CD14-positive monocyte (primary cell): ENCODE data around the gene RPL12. TPM values are rescaled to one million over a fixed set of nuclear protein-coding genes. Genes with fewer than 3 reads are reported as not detected.

ENCODE experiments used
- DNase-seq, 3 donors: peaks; one replicate each; pipeline ENCODE4 v3.0.0-alpha.2; 2011 to 2022
- H2AFZ ChIP-seq: 2 replicates; pipeline ENCODE4 v1.6.0; 2012; ENCODE audit warnings: mild to moderate bottlenecking, low read depth, low read length, inconsistent platforms; ENCODE audit not compliant: insufficient read depth, poor library complexity, severe bottlenecking
- H3K27ac ChIP-seq, 2 donors: 1 replicate in 1 of 2; 2 replicates in 1 of 2; pipeline ENCODE4 v1.5.1; 2012 to 2013; ENCODE audit warnings: low read length in 2 of 2, control low read depth in 1 of 2, inconsistent platforms in 1 of 2, low read depth in 1 of 2, mild to moderate bottlenecking in 1 of 2
- H3K27me3 ChIP-seq, 2 donors: one replicate each; pipeline versions ENCODE4 v1.6.0 to v1.6.1; 2011 to 2013; ENCODE audit warnings: low read length in 2 of 2; ENCODE audit not compliant: control insufficient read depth in 2 of 2, insufficient read depth in 2 of 2
- H3K36me3 ChIP-seq, 2 donors: replicated peaks in 1 of 2; 1 replicate in 1 of 2; 2 replicates in 1 of 2; pipeline versions ENCODE4 v1.5.1 to v1.6.1; 2012 to 2013; ENCODE audit warnings: low read length in 2 of 2, control low read depth in 1 of 2, inconsistent platforms in 1 of 2, mild to moderate bottlenecking in 1 of 2; ENCODE audit not compliant: insufficient read depth in 2 of 2, control insufficient read depth in 1 of 2
- H3K4me1 ChIP-seq, 2 donors: 1 replicate in 1 of 2; 2 replicates in 1 of 2; pipeline versions ENCODE4 v1.5.1 to v1.6.1; 2012 to 2013; ENCODE audit warnings: low read length in 2 of 2, control low read depth in 1 of 2, inconsistent platforms in 1 of 2, mild to moderate bottlenecking in 1 of 2, moderate library complexity in 1 of 2; ENCODE audit not compliant: insufficient read depth in 2 of 2, control insufficient read depth in 1 of 2
- H3K4me2 ChIP-seq: replicated peaks from 2 replicates; pipeline ENCODE3; 2012; ENCODE audit warnings: low read length, moderate library complexity, mild to moderate bottlenecking; ENCODE audit not compliant: poor library complexity, severe bottlenecking; ENCODE audit errors: extremely low read depth
- H3K4me3 ChIP-seq, 3 experiments: fragments of 200-600 bp in 1 of 3; sonication (generic) in 1 of 3; replicated peaks in 1 of 3; 1 replicate in 2 of 3; 2 replicates in 1 of 3; pipeline ENCODE4 v1.5.1; 2011 to 2013; ENCODE audit warnings: low read length in 3 of 3, mild to moderate bottlenecking in 3 of 3, control low read depth in 2 of 3, low read depth in 2 of 3, inconsistent platforms in 1 of 3, moderate library complexity in 1 of 3
- H3K79me2 ChIP-seq: 2 replicates; pipeline ENCODE4 v1.6.0; 2012; ENCODE audit warnings: mild to moderate bottlenecking, control low read depth, inconsistent platforms, low read length, moderate library complexity; ENCODE audit not compliant: insufficient read depth
- H3K9ac ChIP-seq: 2 replicates; pipeline ENCODE4 v1.6.0; 2017; ENCODE audit warnings: low read length, mild to moderate bottlenecking; ENCODE audit not compliant: insufficient read depth, poor library complexity, severe bottlenecking
- H3K9me3 ChIP-seq, 2 donors: replicated peaks in 1 of 2; 1 replicate in 1 of 2; 2 replicates in 1 of 2; pipeline versions ENCODE4 v1.5.1 to v1.6.1; 2012 to 2013; ENCODE audit warnings: low read length in 2 of 2, control low read depth in 1 of 2; ENCODE audit not compliant: control insufficient read depth in 1 of 2, insufficient read depth in 1 of 2
- H4K20me1 ChIP-seq: 2 replicates; pipeline ENCODE4 v1.6.0; 2012; ENCODE audit warnings: mild to moderate bottlenecking, low read length, control low read depth, moderate library complexity; ENCODE audit not compliant: insufficient read depth
- H3K27ac Mint-ChIP-seq, 7 donors: one replicate each; pipeline ENCODE4 v1.8.0; 2020; ENCODE audit warnings: mild to moderate bottlenecking in 7 of 7, mixed read lengths in 7 of 7, moderate library complexity in 6 of 7, inconsistent platforms in 2 of 7
- H3K27me3 Mint-ChIP-seq, 3 donors: one replicate each; pipeline ENCODE4 v1.8.0; 2021 to 2022; ENCODE audit warnings: low read depth in 3 of 3, mild to moderate bottlenecking in 3 of 3, mixed read lengths in 3 of 3, moderate library complexity in 3 of 3, inconsistent platforms in 1 of 3
- H3K36me3 Mint-ChIP-seq, 2 donors: one replicate each; pipeline ENCODE4 v1.8.0; 2020; ENCODE audit warnings: mixed read lengths in 2 of 2, inconsistent platforms in 1 of 2, mild to moderate bottlenecking in 1 of 2
- H3K4me1 Mint-ChIP-seq: one replicate; pipeline ENCODE4 v1.8.0; 2020; ENCODE audit warnings: mild to moderate bottlenecking, mixed read lengths
- H3K4me3 Mint-ChIP-seq, 2 donors: one replicate each; pipeline ENCODE4 v1.8.0; 2020; ENCODE audit warnings: mild to moderate bottlenecking in 2 of 2, mixed read lengths in 2 of 2, moderate library complexity in 1 of 2
- H3K9me3 Mint-ChIP-seq, 7 donors: one replicate each; pipeline ENCODE4 v1.8.0; 2020 to 2022; ENCODE audit warnings: mixed read lengths in 7 of 7, mild to moderate bottlenecking in 6 of 7, moderate library complexity in 6 of 7, inconsistent platforms in 2 of 7
- WGBS: methylation state at CpG from one replicate; pipeline ENCODE4 v1.1.5; 2013; ENCODE audit warnings: missing lambda C conversion rate; ENCODE audit not compliant: insufficient coverage; 5-methylcytosine and 5-hydroxymethylcytosine counted together
- intact Hi-C, 2 donors: fragments of 100-400 bp; cut with micrococcal nuclease; formaldehyde crosslinking; loops; one replicate each; pipeline versions ENCODE4 v1.15.0 to v1.15.1; 2023
- polyA plus RNA-seq, 3 donors: library from polyadenylated mRNA; depleted of rRNA in 1 of 3; unstranded in 2 of 3; stranded (reverse) in 1 of 3; fragments of 300-500 nt in 2 of 3; fragments of >200 nt in 1 of 3; fragmentation: Illumina TruSeq in 2 of 3; gene quantifications; 1 replicate in 2 of 3; 2 replicates in 1 of 3; pipeline ENCODE4 v1.2.3, GENCODE V29; 2012 to 2021
- TF ChIP-seq, protein P1 (sequence below): fragments of 200-600 bp; IDR thresholded peaks from one replicate; pipeline ENCODE4 v1.8.0; 2022; ENCODE audit warnings: antibody characterized with exemption, mild to moderate bottlenecking

RPL12 gene
- polyA plus RNA-seq, 3 donors, result 417 to 1,509 (median 490) TPM

DNA sequence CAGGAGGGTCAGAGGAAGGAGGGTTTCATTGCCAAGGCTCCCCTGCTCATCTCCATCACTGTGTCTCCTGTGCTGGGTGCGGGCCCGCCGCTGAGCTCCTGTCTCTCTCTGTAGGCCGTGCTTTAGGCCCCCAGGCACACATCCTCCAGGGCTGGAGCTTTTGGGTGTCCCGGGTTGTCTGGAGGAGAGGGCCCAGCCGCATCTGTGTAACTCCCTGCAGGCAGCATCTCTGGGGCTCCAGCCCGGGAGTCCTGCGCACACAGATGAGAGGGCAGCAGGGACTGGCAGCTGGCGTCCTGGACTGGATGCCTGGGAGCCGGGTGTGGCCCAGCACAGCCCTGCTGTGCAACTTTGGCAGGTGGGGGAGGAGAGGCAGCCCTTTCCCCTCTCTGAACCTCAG, 40.3 kb upstream of the RPL12 start:
- Histone ChIP-seq H3K9ac (no peak overlapping the region), H3K9me3 (no peaks in the 10 kb centered on the region), H3K79me2 (no peaks in the 10 kb centered on the region), H3K36me3 (peaks cover 77 to 92% of the 10 kb centered on the region in 2 donors), H3K4me2 (no peak overlapping the region), H4K20me1 (no peaks in the 10 kb centered on the region), H3K4me3 (no peak overlapping the region), H3K27ac (no peak overlapping the region), H3K4me1 (no peaks in the 10 kb centered on the region), H3K27me3 (no peaks in the 10 kb centered on the region), H2AFZ (no peak overlapping the region)
- intact Hi-C loops, result no loop called here
- Mint-ChIP-seq H3K4me1 (no peaks in the 10 kb centered on the region), H3K36me3 (peaks cover 65 to 85% of the 10 kb centered on the region in 2 donors), H3K27ac (peak overlapping the region in 1 of 7 donors; percentile 74), H3K4me3 (no peak overlapping the region), H3K27me3 (peaks cover 0 to 1% (median 0%) of the 10 kb centered on the region in 3 donors), H3K9me3 (no peaks in the 10 kb centered on the region)
- DNase-seq, result no peak
- TF ChIP-seq, protein P1, sequence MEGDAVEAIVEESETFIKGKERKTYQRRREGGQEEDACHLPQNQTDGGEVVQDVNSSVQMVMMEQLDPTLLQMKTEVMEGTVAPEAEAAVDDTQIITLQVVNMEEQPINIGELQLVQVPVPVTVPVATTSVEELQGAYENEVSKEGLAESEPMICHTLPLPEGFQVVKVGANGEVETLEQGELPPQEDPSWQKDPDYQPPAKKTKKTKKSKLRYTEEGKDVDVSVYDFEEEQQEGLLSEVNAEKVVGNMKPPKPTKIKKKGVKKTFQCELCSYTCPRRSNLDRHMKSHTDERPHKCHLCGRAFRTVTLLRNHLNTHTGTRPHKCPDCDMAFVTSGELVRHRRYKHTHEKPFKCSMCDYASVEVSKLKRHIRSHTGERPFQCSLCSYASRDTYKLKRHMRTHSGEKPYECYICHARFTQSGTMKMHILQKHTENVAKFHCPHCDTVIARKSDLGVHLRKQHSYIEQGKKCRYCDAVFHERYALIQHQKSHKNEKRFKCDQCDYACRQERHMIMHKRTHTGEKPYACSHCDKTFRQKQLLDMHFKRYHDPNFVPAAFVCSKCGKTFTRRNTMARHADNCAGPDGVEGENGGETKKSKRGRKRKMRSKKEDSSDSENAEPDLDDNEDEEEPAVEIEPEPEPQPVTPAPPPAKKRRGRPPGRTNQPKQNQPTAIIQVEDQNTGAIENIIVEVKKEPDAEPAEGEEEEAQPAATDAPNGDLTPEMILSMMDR, result no peak
- 96% methylated on average over 7 of the region's 10 CpGs for WGBS

DNA sequence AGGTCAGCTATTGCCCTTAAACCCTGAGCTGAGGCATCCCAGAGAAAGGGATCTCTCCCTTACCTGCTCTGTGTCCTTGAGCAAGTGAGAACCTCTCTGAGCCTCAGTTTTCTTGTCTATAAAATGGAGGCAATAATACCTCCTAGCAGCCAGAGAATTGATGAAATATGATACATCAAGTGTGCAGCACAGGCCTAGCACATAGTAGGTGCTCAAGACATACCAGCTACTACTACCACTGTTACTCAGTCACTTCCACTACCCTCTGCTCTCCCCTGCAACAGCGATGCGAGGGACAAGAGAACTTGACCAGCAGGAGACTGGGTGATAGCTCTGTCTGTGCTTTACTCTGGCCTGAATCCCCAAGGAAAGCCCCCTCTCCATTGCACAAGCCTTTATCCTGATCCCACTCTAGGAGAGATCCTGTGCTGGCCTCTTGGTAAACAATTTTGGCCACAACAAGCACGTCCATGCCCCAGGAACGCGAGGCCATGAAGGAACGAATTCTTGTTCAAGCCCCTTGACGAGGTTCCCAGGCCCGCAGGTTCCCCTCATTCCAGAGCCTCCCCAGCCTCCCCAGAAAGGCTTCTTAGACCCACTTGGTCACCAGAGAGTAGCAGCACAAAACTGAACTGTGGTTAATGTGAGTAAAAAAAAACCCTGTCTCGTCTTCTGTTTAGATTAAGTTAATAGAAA, 39.5 kb upstream of the RPL12 start:
- peaks cover 64 to 85% of the 10 kb centered on the region in 2 donors for H3K36me3 Mint-ChIP-seq
- no peaks in the 10 kb centered on the region for H3K9me3 Mint-ChIP-seq
- Histone ChIP-seq H3K27ac (no peak overlapping the region), H3K9me3 (no peaks in the 10 kb centered on the region), H3K9ac (no peak overlapping the region), H3K4me2 (no peak overlapping the region), H2AFZ (no peak overlapping the region), H3K36me3 (peaks cover 77 to 92% of the 10 kb centered on the region in 2 donors), H4K20me1 (no peaks in the 10 kb centered on the region), H3K4me1 (no peaks in the 10 kb centered on the region), H3K4me3 (no peak overlapping the region), H3K27me3 (no peaks in the 10 kb centered on the region), H3K79me2 (no peaks in the 10 kb centered on the region)
- peaks cover 0 to 1% (median 0%) of the 10 kb centered on the region in 3 donors for H3K27me3 Mint-ChIP-seq
- intact Hi-C loops, result no loop called here
- H3K27ac Mint-ChIP-seq, result no peak overlapping the region
- no peak for DNase-seq
- no peak overlapping the region for H3K4me3 Mint-ChIP-seq
- H3K4me1 Mint-ChIP-seq, result no peaks in the 10 kb centered on the region
- 100% methylated on average over 3 of the region's 9 CpGs for WGBS
- TF ChIP-seq, protein P1, result no peak
